Testis (tissue), 3 donors: ENCODE measurements around the gene CYB561A3. TPM values are rescaled to one million over a fixed set of nuclear protein-coding genes. Genes with fewer than 3 reads are reported as not detected.

Source experiments
- DNase-seq: peaks from one replicate; pipeline ENCODE4 v3.0.0-alpha.2; 2019
- H3K27ac ChIP-seq, 2 donors: fragments of 200-600 bp; sonication (generic); one replicate each; pipeline ENCODE4 v1.5.1; 2019
- H3K27me3 ChIP-seq: fragments of 200-600 bp; sonication (generic); one replicate; pipeline ENCODE4 v1.5.1; 2019
- H3K36me3 ChIP-seq: fragments of 200-600 bp; sonication (generic); one replicate; pipeline ENCODE4 v1.5.1; 2017; ENCODE audit warnings: low read depth; ENCODE audit errors: missing control alignments
- H3K4me1 ChIP-seq: fragments of 200-600 bp; sonication (generic); one replicate; pipeline ENCODE4 v1.5.1; 2019
- H3K4me3 ChIP-seq, 2 donors: fragments of 200-600 bp; sonication (generic); one replicate each; pipeline ENCODE4 v1.5.1; 2017 to 2019
- H3K9me3 ChIP-seq: fragments of 200-600 bp; sonication (generic); one replicate; pipeline ENCODE4 v1.5.1; 2017
- CTCF ChIP-seq, 3 experiments: fragments of 450-650 bp in 2 of 3; fragments of 200-600 bp in 1 of 3; sonication (generic) in 1 of 3; IDR thresholded peaks; one replicate each; pipeline ENCODE4 v1.5.1; 2016 to 2019; ENCODE audit warnings: antibody characterized with exemption in 3 of 3, mild to moderate bottlenecking in 2 of 3, moderate library complexity in 1 of 3
- POLR2A ChIP-seq: fragments of 450-650 bp; IDR thresholded peaks from one replicate; pipeline ENCODE4 v1.6.1; 2017; ENCODE audit warnings: antibody characterized with exemption, mild to moderate bottlenecking, moderate library complexity
- WGBS, 2 donors: methylation state at CpG; one replicate each; pipeline ENCODE4 v1.1.5; 2018; 5-methylcytosine and 5-hydroxymethylcytosine counted together
- intact Hi-C: fragments of 100-400 bp; cut with DNase I; formaldehyde crosslinking; loops from one replicate; pipeline ENCODE4 v1.15.1; 2023; ENCODE audit warnings: low total_unique reads
- polyA plus RNA-seq: library from polyadenylated mRNA; stranded (reverse); fragments of 350-450 nt; fragmentation: Illumina TruSeq; extraction: RNeasy Lipid Tissue Mini Kit (QIAGEN cat#74804); gene quantifications from one replicate; pipeline ENCODE4 v1.2.3, GENCODE V29; 2014; ENCODE audit warnings: low read depth, low replicate concordance; ENCODE audit not compliant: insufficient read depth
- total RNA-seq, 2 donors: library from RNA; depleted of rRNA; stranded (reverse); fragments of >200 nt; gene quantifications; one replicate each; pipeline ENCODE4 v1.2.3, GENCODE V29; 2016

Gene CYB561A3
- total and polyA plus RNA-seq, 3 donors from 2014 or later: 39.8 to 55.8 (median 41.7) TPM

GRCh38 chr11:61338783-61339489 is 22.7 kb downstream of the CYB561A3 start:
- no peaks in the 10 kb centered on the region for H3K36me3 ChIP-seq
- DNase-seq: no peak
- 93 to 95% methylated on average over 10 to 25 of the region's 26 CpGs for WGBS, 2 donors
- no peak overlapping the region for H3K27ac ChIP-seq
- intact Hi-C loops: loop anchor here (5.0 to 10.0 kb wide), 2 partner anchors 48 to 96 kb away; partner anchors contain the start of gene SDHAF2
- TF ChIP-seq POLR2A (no peak), CTCF (IDR thresholded peaks at IDR 0.05) (no peak)
- no peak overlapping the region for H3K4me3 ChIP-seq
- H3K9me3 ChIP-seq: no peaks in the 10 kb centered on the region
- H3K4me1 ChIP-seq: peaks cover 34% of the 10 kb centered on the region
- H3K27me3 ChIP-seq: no peaks in the 10 kb centered on the region

GRCh38 chr11:61337706-61338470 is 23.8 kb downstream of the CYB561A3 start:
- DNase-seq: no peak
- no peak overlapping the region for H3K27ac ChIP-seq
- H3K4me1 ChIP-seq: peaks cover 39% of the 10 kb centered on the region
- TF ChIP-seq POLR2A (no peak), CTCF (IDR thresholded peaks at IDR 0.05) (no peak)
- H3K36me3 ChIP-seq: no peaks in the 10 kb centered on the region
- intact Hi-C loops: loop anchor here (5.0 to 10.0 kb wide), 2 partner anchors 49 to 97 kb away; partner anchors contain the start of gene SDHAF2
- WGBS, 2 donors: 93 to 95% methylated on average over 9 to 15 of the region's 15 CpGs
- H3K27me3 ChIP-seq: no peaks in the 10 kb centered on the region
- H3K4me3 ChIP-seq: no peak overlapping the region
- H3K9me3 ChIP-seq: no peaks in the 10 kb centered on the region

GRCh38 chr11:61336171-61336935 is 25.3 kb downstream of the CYB561A3 start:
- H3K4me3 ChIP-seq: no peak overlapping the region
- TF ChIP-seq POLR2A: no peak
- peak; percentile 92 to 97 (median 97) for TF ChIP-seq CTCF (IDR thresholded peaks at IDR 0.05)
- peak; percentile 84 for DNase-seq
- H3K9me3 ChIP-seq: no peaks in the 10 kb centered on the region
- 38 to 40% methylated on average over 8 of the region's 8 CpGs for WGBS, 2 donors
- no peaks in the 10 kb centered on the region for H3K36me3 ChIP-seq
- H3K27ac ChIP-seq: peak overlapping the region; percentile 82 to 95
- peaks cover 47% of the 10 kb centered on the region for H3K4me1 ChIP-seq
- intact Hi-C loops: loop anchor here (5.0 to 10.0 kb wide), 2 partner anchors 51 to 98 kb away; partner anchors contain the start of gene SDHAF2
- no peaks in the 10 kb centered on the region for H3K27me3 ChIP-seq

- peak; percentile 49 for DNase-seq
- peaks cover 49% of the 10 kb centered on the region for H3K4me1 ChIP-seq
- H3K4me3 ChIP-seq: no peak overlapping the region
- 42 to 71% methylated on average over 1 of the region's 1 CpG for WGBS, 2 donors
- no peaks in the 10 kb centered on the region for H3K27me3 ChIP-seq
- H3K27ac ChIP-seq: peak overlapping the region; percentile 82 to 95
- intact Hi-C loops: loop anchor here (5.0 to 10.0 kb wide), 2 partner anchors 52 to 99 kb away; partner anchors contain the start of gene SDHAF2
- TF ChIP-seq POLR2A (no peak), CTCF (IDR thresholded peaks at IDR 0.05) (no peak)
- no peaks in the 10 kb centered on the region for H3K36me3 ChIP-seq
- H3K9me3 ChIP-seq: no peaks in the 10 kb centered on the region
Observed at GRCh38 chr11:61335355-61335710, 26.3 kb downstream of the CYB561A3 start.
